OCI-LY1 (cell line): ENCODE measurements around the gene STARD9.
"Not testable (repeated sequence)": the region's sequence is repeated elsewhere in the genome, so short reads cannot be mapped to it uniquely, and the experiment has no call there.

Experiments
- H2AFZ ChIP-seq: fragments of 200-600 bp; sonication (generic), shearing (Covaris generic); 2 replicates; pipeline ENCODE4 v1.6.0; 2014; ENCODE audit warnings: antibody characterized with exemption, mild to moderate bottlenecking, low read length
- H3F3A ChIP-seq: fragments of 200-600 bp; sonication (generic), shearing (Covaris generic); 2 replicates; pipeline ENCODE4 v1.6.0; 2014; ENCODE audit warnings: mild to moderate bottlenecking, antibody characterized with exemption, low read length, moderate library complexity; ENCODE audit not compliant: insufficient read depth
- H3K27ac ChIP-seq: fragments of 200-600 bp; sonication (generic); 2 replicates; pipeline ENCODE4 v1.5.1; 2014; ENCODE audit warnings: low read length, mixed run types, mild to moderate bottlenecking, low read depth; ENCODE audit not compliant: poor library complexity, severe bottlenecking
- H3K27me3 ChIP-seq: fragments of 200-600 bp; sonication (generic); 2 replicates; pipeline ENCODE4 v1.6.0; 2014; ENCODE audit warnings: antibody characterized with exemption, mild to moderate bottlenecking, low read length, moderate library complexity; ENCODE audit not compliant: insufficient read depth
- H3K36me3 ChIP-seq: fragments of 200-600 bp; sonication (generic); 2 replicates; pipeline ENCODE4 v1.6.1; 2014; ENCODE audit warnings: mild to moderate bottlenecking, antibody characterized with exemption, low read length, moderate library complexity, mixed read lengths; ENCODE audit not compliant: insufficient read depth
- H3K4me1 ChIP-seq: fragments of 200-600 bp; sonication (generic); 2 replicates; pipeline ENCODE4 v1.5.1; 2014; ENCODE audit warnings: mild to moderate bottlenecking, low read length, moderate library complexity; ENCODE audit not compliant: insufficient read depth, severe bottlenecking
- H3K4me2 ChIP-seq: fragments of 200-600 bp; sonication (generic), shearing (Covaris generic); 2 replicates; pipeline ENCODE4 v1.6.1; 2014; ENCODE audit warnings: low read length
- H3K4me3 ChIP-seq: fragments of 200-600 bp; sonication (generic); 2 replicates; pipeline ENCODE4 v1.5.1; 2014; ENCODE audit warnings: low read length, low read depth, mild to moderate bottlenecking, mixed read lengths; ENCODE audit not compliant: poor library complexity, severe bottlenecking
- H3K79me2 ChIP-seq: fragments of 200-600 bp; shearing (Covaris generic); 2 replicates; pipeline ENCODE4 v1.6.1; 2016; ENCODE audit warnings: mixed run types, low read length, mixed read lengths; ENCODE audit not compliant: insufficient read depth
- H3K9ac ChIP-seq: fragments of 200-600 bp; sonication (generic), shearing (Covaris generic); 2 replicates; pipeline ENCODE4 v1.6.1; 2014; ENCODE audit warnings: mild to moderate bottlenecking, low read length, mixed read lengths
- H3K9me2 ChIP-seq: fragments of 200-600 bp; sonication (generic), shearing (Covaris generic); 2 replicates; pipeline ENCODE4 v1.6.1; 2014; ENCODE audit warnings: low read depth, mild to moderate bottlenecking, low read length, mixed read lengths
- H3K9me3 ChIP-seq: fragments of 200-600 bp; shearing (Covaris generic); 2 replicates; pipeline ENCODE4 v1.6.1; 2014; ENCODE audit warnings: low read length, mixed read lengths
- H4K20me1 ChIP-seq: fragments of 200-600 bp; sonication (generic), shearing (Covaris generic); 2 replicates; pipeline ENCODE4 v1.6.0; 2016; ENCODE audit warnings: mild to moderate bottlenecking, low read length; ENCODE audit not compliant: insufficient read depth
- CTCF ChIP-seq: fragments of 200-600 bp; sonication (generic), shearing (Covaris generic); IDR thresholded peaks from 2 replicates; pipeline ENCODE4 v1.5.1; 2017; ENCODE audit warnings: mild to moderate bottlenecking, antibody characterized with exemption, low read length, moderate library complexity, mixed read lengths
- EZH2 ChIP-seq: fragments of 200-600 bp; sonication (generic), shearing (Covaris generic); IDR thresholded peaks from 2 replicates; pipeline ENCODE4 v1.8.0; 2017; ENCODE audit warnings: borderline replicate concordance, mixed run types, mild to moderate bottlenecking, antibody characterized with exemption, low read length, moderate library complexity, mixed read lengths

Gene STARD9

GRCh38 chr15:42594095-42594494 lies 18.7 kb downstream of the STARD9 start:
- Histone ChIP-seq H3K4me3 (no peak overlapping the region), H3K36me3 (peaks cover 11% of the 10 kb centered on the region), H3K4me1 (peaks cover 23% of the 10 kb centered on the region), H3K9ac (no peak overlapping the region), H3K27me3 (no peaks in the 10 kb centered on the region), H2AFZ (no peak overlapping the region), H4K20me1 (no peaks in the 10 kb centered on the region), H3F3A (no peaks in the 10 kb centered on the region), H3K27ac (no peak overlapping the region), H3K9me2 (no peaks in the 10 kb centered on the region), H3K79me2 (no peaks in the 10 kb centered on the region), H3K4me2 (no peak overlapping the region), H3K9me3 (no peaks in the 10 kb centered on the region)
- no peak for TF ChIP-seq CTCF
- TF ChIP-seq EZH2, result no peak

- Histone ChIP-seq H3K27me3 (no peaks in the 10 kb centered on the region), H3K79me2 (no peaks in the 10 kb centered on the region), H3K36me3 (peaks cover 16% of the 10 kb centered on the region), H4K20me1 (no peaks in the 10 kb centered on the region), H3K9me3 (0 out of 2 replicates have a peak, but pooled peaks cover 3% of the 10 kb centered on the region), H3K4me1 (peaks cover 23% of the 10 kb centered on the region), H3K27ac (peak overlapping the region; percentile 77), H3K9me2 (no peaks in the 10 kb centered on the region), H3K9ac (peak overlapping the region; percentile 50), H2AFZ (no peak overlapping the region), H3F3A (no peaks in the 10 kb centered on the region), H3K4me2 (peak overlapping the region; percentile 56), H3K4me3 (peak overlapping the region; percentile 20)
- TF ChIP-seq EZH2 (no peak), CTCF (no peak)
Observed at GRCh38 chr15:42595626-42596240, 20.3 kb downstream of the STARD9 start.

GRCh38 chr15:42601316-42601715 lies 25.9 kb downstream of the STARD9 start:
- not testable (repeated sequence) for H4K20me1 ChIP-seq, H2AFZ ChIP-seq, H3F3A ChIP-seq, H3K9me3 ChIP-seq, H3K79me2 ChIP-seq, H3K4me3 ChIP-seq, H3K4me2 ChIP-seq, H3K9me2 ChIP-seq, H3K9ac ChIP-seq, H3K27me3 ChIP-seq
- peak overlapping the region; percentile 98 for H3K27ac ChIP-seq
- peaks cover 26% of the 10 kb centered on the region for H3K36me3 ChIP-seq
- H3K4me1 ChIP-seq, result peaks cover 55% of the 10 kb centered on the region

- H3K27ac ChIP-seq, result peak overlapping the region; percentile 98
- H3K9ac ChIP-seq, result no peak overlapping the region
- no peaks in the 10 kb centered on the region for H4K20me1 ChIP-seq
- H3F3A ChIP-seq, result peaks cover 7% of the 10 kb centered on the region; the same call in 1 of the 2 replicates
- H3K9me3 ChIP-seq, result 0 out of 2 replicates have a peak, but pooled peaks cover 6% of the 10 kb centered on the region
- TF ChIP-seq CTCF, result no peak
- no peak for TF ChIP-seq EZH2
- no peak overlapping the region for H3K4me2 ChIP-seq
- no peak overlapping the region for H3K4me3 ChIP-seq
- H3K79me2 ChIP-seq, result no peaks in the 10 kb centered on the region
- peaks cover 58% of the 10 kb centered on the region for H3K4me1 ChIP-seq
- H3K27me3 ChIP-seq, result no peaks in the 10 kb centered on the region
- peaks cover 26% of the 10 kb centered on the region for H3K36me3 ChIP-seq
- no peak overlapping the region for H2AFZ ChIP-seq
- no peaks in the 10 kb centered on the region for H3K9me2 ChIP-seq
Observed at GRCh38 chr15:42602501-42602900, 27.1 kb downstream of the STARD9 start.
